Peyer's patch (tissue), 4 donors: ENCODE measurements around the gene ACSL6.

Experiments used
- CTCF ChIP-seq, 6 experiments: fragments of 450-650 bp in 4 of 6; fragments of 200-600 bp in 2 of 6; sonication (generic) in 1 of 6; IDR thresholded peaks; one replicate each; pipeline ENCODE4 v1.5.1; 2017 to 2019; ENCODE audit warnings: antibody characterized with exemption in 6 of 6, mild to moderate bottlenecking in 3 of 6, moderate library complexity in 1 of 6
- POLR2A ChIP-seq, 2 donors: fragments of 450-650 bp; IDR thresholded peaks; one replicate each; pipeline ENCODE4 v1.5.1; 2017; ENCODE audit warnings: antibody characterized with exemption in 2 of 2, mild to moderate bottlenecking in 2 of 2, moderate library complexity in 2 of 2

- TF ChIP-seq CTCF (IDR thresholded peaks at IDR 0.05) (no peak), POLR2A (IDR thresholded peaks at IDR 0.05) (no peak)
Measured at GRCh38 chr5:131943916-131944315, 67.5 kb downstream of the ACSL6 start.
